ENCODE results near the gene ECPAS.

The ECPAS gene

GRCh38 chr9:111330124-111330523, 154.1 kb downstream of the ECPAS start, which contains the start of gene OR2K2:
Gene OR2K2, minus strand, starts transcription at chr9:111330224. Its CDS starts 1,791 bp downstream, at chr9:111328433.
- Histone ChIP-seq H3K36me3 (no peaks in the 10 kb centered on the region), H3K27me3 (no peaks in the 10 kb centered on the region; the same call in none of the 2 replicates), H3K4me3 (ENCODE audit: low read depth, low read length) (no peak within 1 kb of the TSS), H3K4me1 (no peaks in the 10 kb centered on the region), H3K9me3 (no peaks in the 10 kb centered on the region)
- no peak for DNase-seq
- TF ChIP-seq CTCF (IDR thresholded peaks at IDR 0.05; ENCODE audit: low read depth, low read length), result no peak

GRCh38 chr9:111320631-111321030, 163.6 kb downstream of the ECPAS start:
- H3K4me3 ChIP-seq (ENCODE audit: low read depth, low read length), result no peak overlapping the region
- no peak for TF ChIP-seq CTCF (IDR thresholded peaks at IDR 0.05; ENCODE audit: low read depth, low read length)
- no peaks in the 10 kb centered on the region for H3K9me3 ChIP-seq
- no peaks in the 10 kb centered on the region for H3K36me3 ChIP-seq
- no peaks in the 10 kb centered on the region for H3K27me3 ChIP-seq
- H3K4me1 ChIP-seq, result no peaks in the 10 kb centered on the region
- DNase-seq, result no peak

- no peak for TF ChIP-seq CTCF (IDR thresholded peaks at IDR 0.05; ENCODE audit: low read depth, low read length)
- H3K36me3 ChIP-seq, result no peaks in the 10 kb centered on the region
- no peak for DNase-seq
- H3K27me3 ChIP-seq, result no peaks in the 10 kb centered on the region
- no peak overlapping the region for H3K4me3 ChIP-seq (ENCODE audit: low read depth, low read length)
- H3K9me3 ChIP-seq, result no peaks in the 10 kb centered on the region
- no peaks in the 10 kb centered on the region for H3K4me1 ChIP-seq
Observed at GRCh38 chr9:111316796-111317195, 167.4 kb downstream of the ECPAS start.

Measured in BE2C (cell line).